A673 (cell line): ENCODE results near the gene NPIPA5.

ENCODE experiments used
- EZH2 ChIP-seq: fragments of 200-600 bp; sonication (generic); IDR thresholded peaks from 2 replicates; pipeline ENCODE4 v1.6.1; 2017; ENCODE audit warnings: borderline replicate concordance, low read depth, mild to moderate bottlenecking, mixed read lengths, antibody characterized with exemption, low read length; ENCODE audit not compliant: poor library complexity, severe bottlenecking
- TF ChIP-seq, protein P1 (sequence below): fragments of 300-800, 200-600 bp; sonication (generic); conservative IDR thresholded peaks from 2 replicates; pipeline ENCODE4 v1.5.1; 2017; ENCODE audit warnings: low read depth, mild to moderate bottlenecking, antibody characterized with exemption, low read length, moderate library complexity, mixed read lengths

GRCh38 chr16:15418206-15418605 is 40.1 kb upstream of the NPIPA5 start:
- TF ChIP-seq, protein P1, sequence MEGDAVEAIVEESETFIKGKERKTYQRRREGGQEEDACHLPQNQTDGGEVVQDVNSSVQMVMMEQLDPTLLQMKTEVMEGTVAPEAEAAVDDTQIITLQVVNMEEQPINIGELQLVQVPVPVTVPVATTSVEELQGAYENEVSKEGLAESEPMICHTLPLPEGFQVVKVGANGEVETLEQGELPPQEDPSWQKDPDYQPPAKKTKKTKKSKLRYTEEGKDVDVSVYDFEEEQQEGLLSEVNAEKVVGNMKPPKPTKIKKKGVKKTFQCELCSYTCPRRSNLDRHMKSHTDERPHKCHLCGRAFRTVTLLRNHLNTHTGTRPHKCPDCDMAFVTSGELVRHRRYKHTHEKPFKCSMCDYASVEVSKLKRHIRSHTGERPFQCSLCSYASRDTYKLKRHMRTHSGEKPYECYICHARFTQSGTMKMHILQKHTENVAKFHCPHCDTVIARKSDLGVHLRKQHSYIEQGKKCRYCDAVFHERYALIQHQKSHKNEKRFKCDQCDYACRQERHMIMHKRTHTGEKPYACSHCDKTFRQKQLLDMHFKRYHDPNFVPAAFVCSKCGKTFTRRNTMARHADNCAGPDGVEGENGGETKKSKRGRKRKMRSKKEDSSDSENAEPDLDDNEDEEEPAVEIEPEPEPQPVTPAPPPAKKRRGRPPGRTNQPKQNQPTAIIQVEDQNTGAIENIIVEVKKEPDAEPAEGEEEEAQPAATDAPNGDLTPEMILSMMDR, result no peak
- TF ChIP-seq EZH2, result no peak
